Vagina (tissue), 2 donors: ENCODE results near the gene SIRT3.

Experiments
- CTCF ChIP-seq, 3 experiments: fragments of 450-650 bp in 2 of 3; fragments of 200-600 bp in 1 of 3; sonication (generic) in 1 of 3; IDR thresholded peaks; one replicate each; pipeline ENCODE4 v1.5.1; 2017 to 2019; ENCODE audit warnings: antibody characterized with exemption in 3 of 3, mild to moderate bottlenecking in 2 of 3, moderate library complexity in 2 of 3
- POLR2A ChIP-seq, 2 donors: fragments of 450-650 bp; IDR thresholded peaks; one replicate each; pipeline ENCODE4 v1.6.1; 2017; ENCODE audit warnings: antibody characterized with exemption in 2 of 2, mild to moderate bottlenecking in 2 of 2, moderate library complexity in 2 of 2
- POLR2AphosphoS5 ChIP-seq, 2 donors: sonication (generic); formaldehyde crosslinking; IDR thresholded peaks; one replicate each; pipeline ENCODE4 v1.9.0; 2017; ENCODE audit warnings: antibody characterized with exemption in 2 of 2, mild to moderate bottlenecking in 2 of 2, low read depth in 1 of 2; ENCODE audit not compliant: insufficient read depth in 1 of 2

GRCh38 chr11:257766-258493 is 21.8 kb upstream of the SIRT3 start:
- no peak for TF ChIP-seq CTCF (IDR thresholded peaks at IDR 0.05)
- no peak for TF ChIP-seq POLR2A (IDR thresholded peaks at IDR 0.05)
- TF ChIP-seq POLR2AphosphoS5 (IDR thresholded peaks at IDR 0.05; ENCODE audit: insufficient read depth in 1 of 2, low read depth in 1 of 2): no peak
